A549 (cell line): Measurements from ENCODE around the gene EXT2. TPM values are rescaled to one million over a fixed set of nuclear protein-coding genes. Genes with fewer than 3 reads are reported as not detected.

Source experiments
- ATAC-seq, 2 experiments: fragments of 200-7000 bp in 1 of 2; fragments of >200 bp in 1 of 2; cut with Nextera tagmentation in 1 of 2; cut with Tn5 transposase in 1 of 2; 3 replicates each; pipeline versions ENCODE4 v1.8.0 to v1.9.1; 2018 to 2020; ENCODE audit warnings: mild to moderate bottlenecking in 1 of 2, moderate library complexity in 1 of 2
- CTCF ChIA-PET: fragments of 300-600 bp; sonication (Branson Sonifier 250); formaldehyde crosslinking; extraction: SDS; loops from one replicate; lab custom pipeline; 2021; ENCODE audit warnings: antibody characterized with exemption, inconsistent platforms; lab: Yijun Ruan, JAX
- POLR2A ChIA-PET: fragments of 350-600 bp; formaldehyde crosslinking; extraction: SDS; loops from one replicate; lab custom pipeline; 2021; ENCODE audit warnings: antibody characterized with exemption, inconsistent platforms; lab: Yijun Ruan, JAX
- DNase-seq, 2 experiments: peaks; one replicate each; pipeline versions ENCODE4 v3.0.0 to v3.0.0-alpha.2; 2011 to 2016; ENCODE audit warnings: low read depth in 1 of 2, low spot score in 1 of 2
- FAIRE-seq: peaks from 2 replicates; lab custom pipeline; 2011; peaks lifted over from hg19 to GRCh38; lab: Jason Lieb, UNC
- H3K27ac ChIP-seq, 2 experiments: fragments of >200 bp; sonication (Bioruptor Twin); formaldehyde crosslinking; 3 replicates each; pipeline ENCODE4 v1.5.1; 2016 to 2017
- H3K4me1 ChIP-seq: fragments of >200 bp; sonication (Bioruptor Twin); formaldehyde crosslinking; 3 replicates; pipeline ENCODE4 v1.6.1; 2016
- H3K4me2 ChIP-seq: fragments of >200 bp; sonication (Bioruptor Twin); formaldehyde crosslinking; 3 replicates; pipeline ENCODE4 v1.6.1; 2016
- H3K4me3 ChIP-seq: fragments of >200 bp; sonication (Bioruptor Twin); formaldehyde crosslinking; 3 replicates; pipeline ENCODE4 v1.5.1; 2016
- H3K9me3 ChIP-seq: fragments of >200 bp; sonication (Bioruptor Twin); formaldehyde crosslinking; 3 replicates; pipeline ENCODE4 v1.6.1; 2016
- ATOH8 ChIP-seq: fragments of 250-450 bp; sonication (Bioruptor Pico); IDR thresholded peaks from 2 replicates; pipeline ENCODE4 v1.5.0; 2020; ENCODE audit warnings: low read depth, mild to moderate bottlenecking, moderate library complexity
- CBX8 ChIP-seq: fragments of 200-600 bp; sonication (generic); IDR thresholded peaks from 2 replicates; pipeline ENCODE4 v1.6.1; 2016
- CHD2 ChIP-seq: fragments of 150-350 bp; IDR thresholded peaks from 2 replicates; pipeline ENCODE4 v1.6.1; 2014; ENCODE audit warnings: low read length; ENCODE audit not compliant: partially characterized antibody
- ELK1 ChIP-seq: fragments of 150-350 bp; IDR thresholded peaks from 2 replicates; pipeline ENCODE4 v1.6.1; 2014; ENCODE audit warnings: low read depth, mild to moderate bottlenecking, low read length
- ESRRA ChIP-seq: fragments of 150-350 bp; IDR thresholded peaks from 2 replicates; pipeline ENCODE4 v1.6.1; 2014; ENCODE audit warnings: mild to moderate bottlenecking, low read length, borderline replicate concordance
- FOSB ChIP-seq: fragments of 250-450 bp; sonication (Bioruptor Pico); IDR thresholded peaks from 2 replicates; pipeline ENCODE4 v1.5.0; 2020; ENCODE audit warnings: mild to moderate bottlenecking, moderate library complexity
- FOSL2 ChIP-seq, 2 experiments: fragments of 450-650 bp in 1 of 2; fragments of >200 bp in 1 of 2; sonication (Bioruptor Twin) in 1 of 2; formaldehyde crosslinking; IDR thresholded peaks; 2 replicates each; pipeline versions ENCODE4 v1.5.0 to v1.6.1; 2016 to 2020; ENCODE audit warnings: mild to moderate bottlenecking in 1 of 2, moderate library complexity in 1 of 2
- FOXS1 ChIP-seq: fragments of 250-450 bp; sonication (Bioruptor Pico); IDR thresholded peaks from 2 replicates; pipeline ENCODE4 v1.5.0; 2020; ENCODE audit warnings: mild to moderate bottlenecking, moderate library complexity
- GATA3 ChIP-seq: IDR thresholded peaks from 2 replicates; pipeline ENCODE4 v1.6.1; 2012; ENCODE audit warnings: borderline replicate concordance
- HES2 ChIP-seq: fragments of >200 bp; sonication (Bioruptor Twin); formaldehyde crosslinking; IDR thresholded peaks from 2 replicates; pipeline ENCODE4 v1.6.1; 2016
- HMGXB4 ChIP-seq: fragments of 250-450 bp; sonication (Bioruptor Pico); IDR thresholded peaks from 2 replicates; pipeline ENCODE4 v1.5.0; 2021; ENCODE audit warnings: mild to moderate bottlenecking, moderate library complexity, borderline replicate concordance
- HOXB13 ChIP-seq: fragments of 250-450 bp; sonication (Bioruptor Pico); IDR thresholded peaks from 2 replicates; pipeline ENCODE4 v1.5.0; 2020; ENCODE audit warnings: low read depth, mild to moderate bottlenecking, moderate library complexity
- HOXB5 ChIP-seq: fragments of 250-450 bp; sonication (Bioruptor Pico); IDR thresholded peaks from 2 replicates; pipeline ENCODE4 v1.5.0; 2020; ENCODE audit warnings: mild to moderate bottlenecking, moderate library complexity
- JUN ChIP-seq, 2 experiments: fragments of >200 bp; sonication (Bioruptor Twin); formaldehyde crosslinking; IDR thresholded peaks; 2 replicates in 1 of 2; 3 replicates in 1 of 2; pipeline ENCODE4 v1.6.1; 2016 to 2017
- JUNB ChIP-seq: fragments of >200 bp; sonication (Bioruptor Twin); formaldehyde crosslinking; IDR thresholded peaks from 2 replicates; pipeline ENCODE4 v1.6.1; 2016
- MAFK ChIP-seq: fragments of 450-650 bp; IDR thresholded peaks from 2 replicates; pipeline ENCODE4 v1.6.1; 2014; ENCODE audit not compliant: partially characterized antibody
- MAZ ChIP-seq: fragments of 150-350 bp; IDR thresholded peaks from 2 replicates; pipeline ENCODE4 v1.6.1; 2014; ENCODE audit warnings: antibody characterized with exemption, low read depth, low read length, borderline replicate concordance
- MYC ChIP-seq: IDR thresholded peaks from 2 replicates; pipeline ENCODE4 v1.6.1; 2012; ENCODE audit warnings: mild to moderate bottlenecking, inconsistent platforms, low read length, improper control_type of control experiment, borderline replicate concordance
- NFE2L2 ChIP-seq: fragments of 150-350 bp; conservative IDR thresholded peaks from 2 replicates; pipeline ENCODE4 v1.6.1; 2014; ENCODE audit warnings: low read length
- NPAS2 ChIP-seq: fragments of 250-450 bp; sonication (Bioruptor Pico); IDR thresholded peaks from 2 replicates; pipeline ENCODE4 v1.8.0; 2022; ENCODE audit warnings: mild to moderate bottlenecking, moderate library complexity, borderline replicate concordance
- POLR2AphosphoS2 ChIP-seq: conservative IDR thresholded peaks from 2 replicates; pipeline ENCODE4 v1.6.1; 2012; ENCODE audit warnings: low read length, improper control_type of control experiment, inconsistent platforms
- RFX5 ChIP-seq: fragments of 450-650 bp; IDR thresholded peaks from 2 replicates; pipeline ENCODE4 v1.7.1; 2014; ENCODE audit warnings: antibody characterized with exemption, mild to moderate bottlenecking, moderate library complexity
- RNF2 ChIP-seq: fragments of 200-600 bp; sonication (generic); IDR thresholded peaks from 2 replicates; pipeline ENCODE4 v1.6.1; 2016; ENCODE audit warnings: low read depth, mild to moderate bottlenecking, antibody characterized with exemption, moderate library complexity, borderline replicate concordance
- SMC3 ChIP-seq: fragments of >200 bp; sonication (Bioruptor Twin); formaldehyde crosslinking; IDR thresholded peaks from 3 replicates; pipeline ENCODE4 v1.6.1; 2018; ENCODE audit warnings: inconsistent platforms
- SREBF2 ChIP-seq: fragments of 450-650 bp; IDR thresholded peaks from 2 replicates; pipeline ENCODE4 v1.6.1; 2014; ENCODE audit warnings: mild to moderate bottlenecking, moderate library complexity
- TFCP2L1 ChIP-seq: fragments of 250-450 bp; sonication (Bioruptor Pico); IDR thresholded peaks from 2 replicates; pipeline ENCODE4 v1.5.0; 2021; ENCODE audit warnings: mild to moderate bottlenecking
- ZC3H11A ChIP-seq: fragments of 450-650 bp; IDR thresholded peaks from 2 replicates; pipeline ENCODE4 v1.6.1; 2014; ENCODE audit warnings: antibody characterized with exemption, mild to moderate bottlenecking
- ZNF302 ChIP-seq: fragments of 250-450 bp; sonication (Bioruptor Pico); IDR thresholded peaks from 2 replicates; pipeline ENCODE4 v1.9.0; 2021; ENCODE audit warnings: inconsistent platforms, mild to moderate bottlenecking, moderate library complexity
- WGBS: methylation state at CpG from one replicate; pipeline ENCODE4 v1.1.6; 2017; ENCODE audit errors: missing lambda C conversion rate; 5-methylcytosine and 5-hydroxymethylcytosine counted together
- polyA plus RNA-seq, 4 experiments: library from polyadenylated mRNA; depleted of rRNA in 3 of 4; stranded (reverse); fragments of >200 nt; fragmentation: RNase III in 1 of 4; extraction: RNeasy Plus Mini Kit Qiagen cat#74134 plus additional on column Dnase treatment in 1 of 4; gene quantifications; 2 replicates in 3 of 4; 3 replicates in 1 of 4; pipeline ENCODE4 v1.2.3, GENCODE V29; 2011 to 2017
- TF ChIP-seq, protein P1 (sequence below): fragments of 450-650 bp; IDR thresholded peaks from 2 replicates; pipeline ENCODE4 v1.6.1; 2014; ENCODE audit warnings: antibody characterized with exemption

Gene EXT2
- polyA plus RNA-seq, 2 of the 4 experiments (the other 2 are of a cell fraction) = 56.5 to 77.3 TPM

DNA sequence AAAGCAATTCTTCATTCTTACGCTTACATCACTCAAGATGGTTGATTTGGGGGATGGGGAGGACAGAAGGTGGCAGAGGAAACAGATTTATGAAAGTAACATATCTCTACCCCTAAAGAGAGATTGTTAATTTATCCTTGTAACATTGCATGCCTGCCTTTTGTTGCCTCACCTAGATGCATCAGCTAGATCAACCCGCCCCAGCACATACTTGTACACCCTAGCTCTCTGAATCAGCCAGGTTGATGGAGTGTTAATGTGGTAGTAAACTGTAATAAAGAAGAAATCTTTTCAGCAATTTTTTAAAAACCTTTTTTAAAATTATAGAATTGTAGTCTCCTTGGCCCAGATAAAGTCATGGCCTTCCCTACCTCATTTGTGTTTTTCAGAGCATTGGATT lies 51.5 kb downstream of the EXT2 start:
- no peak overlapping the region for H3K4me2 ChIP-seq
- H3K27ac ChIP-seq = no peak overlapping the region
- no peaks in the 10 kb centered on the region for H3K9me3 ChIP-seq
- no peak overlapping the region for H3K4me3 ChIP-seq
- POLR2A ChIA-PET = no interaction called here
- CTCF ChIA-PET = no interaction called here
- WGBS = 91% methylated on average over 2 of the region's 2 CpGs
- TF ChIP-seq NPAS2 (no peak), ESRRA (no peak), GATA3 (no peak), HOXB13 (CRISPR knock-in tag) (no peak), MAFK (no peak), RFX5 (no peak), SREBF2 (no peak), FOSL2 (IDR thresholded peaks at IDR 0.05) (no peak), FOSL2 (CRISPR knock-in tag; IDR thresholded peaks at IDR 0.05) (no peak), MAZ (no peak), ELK1 (no peak), HOXB5 (no peak), JUNB (no peak), NFE2L2 (no peak)
- peaks cover 14% of the 10 kb centered on the region for H3K4me1 ChIP-seq
- ATAC-seq (no peak), DNase-seq (no peak), FAIRE-seq (no peak)

DNA sequence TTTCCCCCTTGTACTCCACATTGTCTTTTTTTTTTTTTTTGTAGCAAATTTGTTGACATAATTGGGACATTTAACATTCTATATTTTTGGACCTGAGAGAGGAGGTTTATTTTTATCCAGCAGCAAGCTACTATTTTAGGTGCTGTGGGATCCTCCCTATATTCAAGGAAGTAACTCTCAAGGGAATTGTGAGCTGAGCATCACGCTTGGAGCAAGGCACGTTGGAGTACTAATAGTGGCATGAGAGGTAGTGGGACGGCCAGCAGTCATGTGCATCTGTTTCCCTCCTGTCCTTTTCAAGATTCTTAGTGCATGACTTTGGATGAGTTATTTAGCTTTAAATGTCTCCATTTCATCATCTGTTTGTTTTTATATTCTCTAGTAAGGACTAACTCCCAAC lies 52.3 kb downstream of the EXT2 start:
- CTCF ChIA-PET = interaction anchor here (1.2 kb wide), 1 partner anchor 14 kb away, joined by 5 read pairs; no protein-coding TSS in a partner anchor
- Histone ChIP-seq H3K27ac (no peak overlapping the region), H3K4me1 (peaks cover 14% of the 10 kb centered on the region), H3K4me2 (no peak overlapping the region), H3K4me3 (no peak overlapping the region), H3K9me3 (no peaks in the 10 kb centered on the region)
- POLR2A ChIA-PET = interaction anchor here (0.6 kb wide), 1 partner anchor 28 kb away, joined by 11 read pairs; no protein-coding TSS in a partner anchor
- 91% methylated on average over 3 of the region's 3 CpGs for WGBS
- DNase-seq = no peak
- TF ChIP-seq HES2 (no peak), ZNF302 (no peak), ZC3H11A (no peak), FOSL2 (IDR thresholded peaks at IDR 0.05) (no peak), FOSL2 (CRISPR knock-in tag; IDR thresholded peaks at IDR 0.05) (no peak), JUN (IDR thresholded peaks at IDR 0.05) (no peak), SREBF2 (no peak), HOXB13 (CRISPR knock-in tag) (no peak), SMC3 (no peak), CHD2 (no peak), RNF2 (no peak), CBX8 (no peak), JUNB (no peak), NFE2L2 (no peak), TFCP2L1 (CRISPR knock-in tag) (no peak), ATOH8 (no peak), POLR2AphosphoS2 (no peak), MYC (no peak), NPAS2 (no peak)
- TF ChIP-seq, all 56 proteins: peak for 0
- ATAC-seq (no peak), FAIRE-seq (no peak)

- Histone ChIP-seq H3K4me1 (no peaks in the 10 kb centered on the region; the same call in 2 of the 3 replicates), H3K4me2 (no peak overlapping the region), H3K4me3 (no peak overlapping the region), H3K9me3 (no peaks in the 10 kb centered on the region), H3K27ac (no peak overlapping the region)
- CTCF ChIA-PET = no interaction called here
- DNase-seq (no peak), FAIRE-seq (no peak), ATAC-seq (no peak)
- WGBS = 88% methylated on average over 2 of the region's 2 CpGs
- POLR2A ChIA-PET = no interaction called here
- TF ChIP-seq, protein P1, sequence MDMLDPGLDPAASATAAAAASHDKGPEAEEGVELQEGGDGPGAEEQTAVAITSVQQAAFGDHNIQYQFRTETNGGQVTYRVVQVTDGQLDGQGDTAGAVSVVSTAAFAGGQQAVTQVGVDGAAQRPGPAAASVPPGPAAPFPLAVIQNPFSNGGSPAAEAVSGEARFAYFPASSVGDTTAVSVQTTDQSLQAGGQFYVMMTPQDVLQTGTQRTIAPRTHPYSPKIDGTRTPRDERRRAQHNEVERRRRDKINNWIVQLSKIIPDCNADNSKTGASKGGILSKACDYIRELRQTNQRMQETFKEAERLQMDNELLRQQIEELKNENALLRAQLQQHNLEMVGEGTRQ = no peak
- TF ChIP-seq ZC3H11A = no peak
- TF ChIP-seq HOXB5 = no peak
- TF ChIP-seq FOSL2 (IDR thresholded peaks at IDR 0.05) = no peak
- TF ChIP-seq FOSL2 (CRISPR knock-in tag; IDR thresholded peaks at IDR 0.05) = no peak
- no peak for TF ChIP-seq CHD2
- no peak for TF ChIP-seq FOXS1 (CRISPR knock-in tag)
- no peak for TF ChIP-seq CBX8
- TF ChIP-seq FOSB = no peak
- TF ChIP-seq HMGXB4 (CRISPR knock-in tag) = no peak
Observed at GRCh38 chr11:44149651-44150050, 54.2 kb downstream of the EXT2 start.
